GM23338 (cell line): Measurements from ENCODE around the gene NF1.

ENCODE experiments used
- CREB1 ChIP-seq: fragments of 250-450 bp; sonication (Bioruptor Pico); IDR thresholded peaks from 2 replicates; pipeline ENCODE4 v1.5.0; 2020; ENCODE audit warnings: low read depth, mild to moderate bottlenecking, moderate library complexity
- CTCF ChIP-seq, 2 experiments: fragments of 200-600 bp in 1 of 2; sonication (generic) in 1 of 2; conservative IDR thresholded peaks; 2 replicates each; pipeline versions ENCODE4 v1.5.1 to v1.6.1; 2016 to 2017; ENCODE audit warnings: antibody characterized with exemption in 2 of 2, low read depth in 2 of 2, mild to moderate bottlenecking in 2 of 2, moderate library complexity in 1 of 2
- EZH2phosphoT487 ChIP-seq: fragments of 200-600 bp; sonication (generic); IDR thresholded peaks from one replicate; pipeline ENCODE4 v1.8.1; 2018; ENCODE audit warnings: antibody characterized with exemption; ENCODE audit not compliant: unreplicated experiment
- JUNB ChIP-seq: IDR thresholded peaks from one replicate; pipeline ENCODE4 v1.6.1; 2016; ENCODE audit warnings: antibody characterized with exemption; ENCODE audit not compliant: unreplicated experiment
- POLR2AphosphoS5 ChIP-seq: IDR thresholded peaks from 2 replicates; pipeline ENCODE4 v1.6.1; 2016; ENCODE audit warnings: antibody characterized with exemption, low read depth
- ZNF462 ChIP-seq: fragments of 250-450 bp; sonication (Bioruptor Pico); IDR thresholded peaks from 2 replicates; pipeline ENCODE4 v1.5.0; 2020; ENCODE audit warnings: mild to moderate bottlenecking, moderate library complexity

GRCh38 chr17:31318298-31318801 is 223.6 kb downstream of the NF1 start:
- TF ChIP-seq CTCF (conservative IDR thresholded peaks at IDR 0.05; ENCODE audit: low read depth in 2 of 2) (no peak), POLR2AphosphoS5 (no peak), EZH2phosphoT487 (no peak), JUNB (no peak), CREB1 (CRISPR knock-in tag) (no peak), ZNF462 (CRISPR knock-in tag) (no peak)
